Embryonic facial prominence (tissue), 1 donor: ENCODE measurements around the gene BST1.
"Not testable (repeated sequence)": the region's sequence is repeated elsewhere in the genome, so short reads cannot be mapped to it uniquely, and the experiment has no call there.

Experiments
- DNase-seq: peaks from one replicate; pipeline ENCODE4 v3.0.0-alpha.2; 2016; ENCODE audit errors: extremely low spot score

Gene BST1

GRCh38 chr4:15712214-15712613 lies 9.3 kb downstream of the BST1 start:
- no peak for DNase-seq

GRCh38 chr4:15714141-15714540 lies 11.3 kb downstream of the BST1 start:
- DNase-seq, result no peak

GRCh38 chr4:15714646-15715435 lies 12.0 kb downstream of the BST1 start:
- no peak for DNase-seq

GRCh38 chr4:15716115-15716514 lies 13.2 kb downstream of the BST1 start:
- DNase-seq, result no peak

GRCh38 chr4:15717086-15717485 lies 14.2 kb downstream of the BST1 start:
- no peak for DNase-seq

- DNase-seq, result no peak
Measured at GRCh38 chr4:15717657-15718416, 15.0 kb downstream of the BST1 start.

GRCh38 chr4:15718465-15718864 lies 15.6 kb downstream of the BST1 start:
- no peak for DNase-seq

GRCh38 chr4:15718959-15719358 lies 16.1 kb downstream of the BST1 start:
- DNase-seq, result no peak

GRCh38 chr4:15719506-15719905 lies 16.6 kb downstream of the BST1 start:
- DNase-seq, result no peak

- no peak for DNase-seq
Measured at GRCh38 chr4:15720851-15721250, 18.0 kb downstream of the BST1 start.

GRCh38 chr4:15725608-15726007 lies 22.7 kb downstream of the BST1 start:
- no peak for DNase-seq

- DNase-seq, result no peak
Measured at GRCh38 chr4:15729910-15730533, 27.2 kb downstream of the BST1 start.

GRCh38 chr4:15733061-15733460 lies 30.2 kb downstream of the BST1 start:
- DNase-seq, result not testable (repeated sequence)

GRCh38 chr4:15735536-15735935 lies 32.7 kb downstream of the BST1 start:
- no peak for DNase-seq

- no peak for DNase-seq
Measured at GRCh38 chr4:15736514-15737050, 33.7 kb downstream of the BST1 start.

- no peak for DNase-seq
Measured at GRCh38 chr4:15737255-15737654, 34.4 kb downstream of the BST1 start.

- no peak for DNase-seq
Measured at GRCh38 chr4:15738877-15739276, 36.0 kb downstream of the BST1 start.

- no peak for DNase-seq
Measured at GRCh38 chr4:15740764-15741404, 38.0 kb downstream of the BST1 start.

GRCh38 chr4:15742083-15742582 lies 39.3 kb downstream of the BST1 start:
- no peak for DNase-seq

- no peak for DNase-seq
Measured at GRCh38 chr4:15742637-15743036, 39.8 kb downstream of the BST1 start.

GRCh38 chr4:15744016-15744545 lies 41.2 kb downstream of the BST1 start:
- DNase-seq, result no peak
